Measurements from ENCODE around the gene PSMA8. TPM values are rescaled to one million over a fixed set of nuclear protein-coding genes. Genes with fewer than 3 reads are reported as not detected.

PSMA8 gene
- total RNA-seq, 1 donor from 2014 or later: 0.29 TPM

GRCh38 chr18:26207937-26208336 lies 74.3 kb downstream of the PSMA8 start:
- H3K36me3 Mint-ChIP-seq (ENCODE audit: insufficient read depth): no peaks in the 10 kb centered on the region
- TF ChIP-seq, protein P1, sequence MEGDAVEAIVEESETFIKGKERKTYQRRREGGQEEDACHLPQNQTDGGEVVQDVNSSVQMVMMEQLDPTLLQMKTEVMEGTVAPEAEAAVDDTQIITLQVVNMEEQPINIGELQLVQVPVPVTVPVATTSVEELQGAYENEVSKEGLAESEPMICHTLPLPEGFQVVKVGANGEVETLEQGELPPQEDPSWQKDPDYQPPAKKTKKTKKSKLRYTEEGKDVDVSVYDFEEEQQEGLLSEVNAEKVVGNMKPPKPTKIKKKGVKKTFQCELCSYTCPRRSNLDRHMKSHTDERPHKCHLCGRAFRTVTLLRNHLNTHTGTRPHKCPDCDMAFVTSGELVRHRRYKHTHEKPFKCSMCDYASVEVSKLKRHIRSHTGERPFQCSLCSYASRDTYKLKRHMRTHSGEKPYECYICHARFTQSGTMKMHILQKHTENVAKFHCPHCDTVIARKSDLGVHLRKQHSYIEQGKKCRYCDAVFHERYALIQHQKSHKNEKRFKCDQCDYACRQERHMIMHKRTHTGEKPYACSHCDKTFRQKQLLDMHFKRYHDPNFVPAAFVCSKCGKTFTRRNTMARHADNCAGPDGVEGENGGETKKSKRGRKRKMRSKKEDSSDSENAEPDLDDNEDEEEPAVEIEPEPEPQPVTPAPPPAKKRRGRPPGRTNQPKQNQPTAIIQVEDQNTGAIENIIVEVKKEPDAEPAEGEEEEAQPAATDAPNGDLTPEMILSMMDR (IDR thresholded peaks at IDR 0.05; ENCODE audit: unreplicated experiment): no peak
- peaks cover 7% of the 10 kb centered on the region for H3K27me3 Mint-ChIP-seq
- no peak overlapping the region for H3K27ac Mint-ChIP-seq
- H3K9me3 Mint-ChIP-seq (ENCODE audit: low read depth): no peaks in the 10 kb centered on the region
- no peak overlapping the region for H3K4me3 Mint-ChIP-seq (ENCODE audit: low read depth)
- no peaks in the 10 kb centered on the region for H3K4me1 Mint-ChIP-seq (ENCODE audit: low read depth)
- DNase-seq (ENCODE audit: low spot score, unreplicated experiment): no peak

- Mint-ChIP-seq H3K4me3 (ENCODE audit: low read depth) (no peak overlapping the region), H3K27me3 (peaks cover 7% of the 10 kb centered on the region), H3K27ac (no peak overlapping the region), H3K4me1 (ENCODE audit: low read depth) (no peaks in the 10 kb centered on the region), H3K36me3 (ENCODE audit: insufficient read depth) (no peaks in the 10 kb centered on the region), H3K9me3 (ENCODE audit: low read depth) (no peaks in the 10 kb centered on the region)
- no peak for DNase-seq (ENCODE audit: low spot score, unreplicated experiment)
- TF ChIP-seq, protein P1 (IDR thresholded peaks at IDR 0.05; ENCODE audit: unreplicated experiment): no peak
These were observed 75.3 kb downstream of the PSMA8 start for GRCh38 chr18:26208977-26209376.

GRCh38 chr18:26210147-26210546 lies 76.5 kb downstream of the PSMA8 start:
- Mint-ChIP-seq H3K27me3 (peaks cover 8% of the 10 kb centered on the region), H3K9me3 (ENCODE audit: low read depth) (no peaks in the 10 kb centered on the region), H3K4me3 (ENCODE audit: low read depth) (no peak overlapping the region), H3K4me1 (ENCODE audit: low read depth) (no peaks in the 10 kb centered on the region), H3K27ac (no peak overlapping the region), H3K36me3 (ENCODE audit: insufficient read depth) (no peaks in the 10 kb centered on the region)
- DNase-seq (ENCODE audit: low spot score, unreplicated experiment): no peak
- TF ChIP-seq, protein P1 (IDR thresholded peaks at IDR 0.05; ENCODE audit: unreplicated experiment): no peak

GRCh38 chr18:26215247-26215970 lies 81.7 kb downstream of the PSMA8 start:
- Mint-ChIP-seq H3K36me3 (ENCODE audit: insufficient read depth) (no peaks in the 10 kb centered on the region), H3K4me1 (ENCODE audit: low read depth) (no peaks in the 10 kb centered on the region), H3K9me3 (ENCODE audit: low read depth) (no peaks in the 10 kb centered on the region), H3K27me3 (peaks cover 6% of the 10 kb centered on the region), H3K27ac (no peak overlapping the region), H3K4me3 (ENCODE audit: low read depth) (no peak overlapping the region)
- DNase-seq (ENCODE audit: low spot score, unreplicated experiment): no peak
- TF ChIP-seq, protein P1 (IDR thresholded peaks at IDR 0.05; ENCODE audit: unreplicated experiment): no peak

GRCh38 chr18:26225022-26225693 lies 91.5 kb downstream of the PSMA8 start:
- no peak for DNase-seq (ENCODE audit: low spot score, unreplicated experiment)
- Mint-ChIP-seq H3K4me3 (ENCODE audit: low read depth) (peak overlapping the region; percentile 88), H3K36me3 (ENCODE audit: insufficient read depth) (no peaks in the 10 kb centered on the region), H3K4me1 (ENCODE audit: low read depth) (peaks cover 4% of the 10 kb centered on the region), H3K27ac (no peak overlapping the region), H3K9me3 (ENCODE audit: low read depth) (no peaks in the 10 kb centered on the region), H3K27me3 (peaks cover 57% of the 10 kb centered on the region)
- TF ChIP-seq, protein P1 (IDR thresholded peaks at IDR 0.05; ENCODE audit: unreplicated experiment): no peak

Measured in progenitor cell of endocrine pancreas (in vitro differentiated cells).